ENCODE measurements around the gene TCF7. TPM values are rescaled to one million over a fixed set of nuclear protein-coding genes. Genes with fewer than 3 reads are reported as not detected.

TCF7 gene
- total RNA-seq, 1 donor from 2014 or later: 0.27 TPM

DNA sequence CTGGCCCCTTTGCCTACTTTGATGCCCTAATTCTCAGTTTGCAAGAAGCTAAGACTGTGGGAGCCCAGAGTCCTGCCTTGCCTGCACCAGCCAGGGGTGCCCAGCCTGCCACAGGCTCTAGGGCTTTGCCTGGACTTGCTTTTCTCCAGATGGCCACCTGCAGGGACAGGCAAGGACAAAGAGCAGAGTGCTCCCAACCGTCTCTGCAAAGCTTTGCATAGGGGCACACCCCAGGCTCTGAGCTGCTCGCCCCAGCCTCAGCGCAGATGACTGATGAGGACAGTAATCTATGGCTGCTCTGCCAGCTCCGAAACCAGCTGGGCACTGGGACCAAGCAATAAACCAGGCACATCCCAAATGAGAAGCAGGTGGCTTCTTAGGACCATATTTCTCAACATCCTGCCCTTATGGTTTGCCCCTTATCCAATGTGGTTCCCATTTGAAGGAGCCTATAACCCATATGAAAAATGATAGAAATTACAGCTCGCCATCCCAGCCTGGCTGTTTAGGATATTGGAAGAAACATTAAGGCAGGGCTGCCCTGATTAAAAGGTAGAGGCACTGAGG lies 25.4 kb upstream of the TCF7 start:
- no peak for DNase-seq (ENCODE audit: low read depth)

GRCh38 chr5:134090522-134090921 lies 24.0 kb upstream of the TCF7 start:
- no peak for DNase-seq (ENCODE audit: low read depth)

DNA sequence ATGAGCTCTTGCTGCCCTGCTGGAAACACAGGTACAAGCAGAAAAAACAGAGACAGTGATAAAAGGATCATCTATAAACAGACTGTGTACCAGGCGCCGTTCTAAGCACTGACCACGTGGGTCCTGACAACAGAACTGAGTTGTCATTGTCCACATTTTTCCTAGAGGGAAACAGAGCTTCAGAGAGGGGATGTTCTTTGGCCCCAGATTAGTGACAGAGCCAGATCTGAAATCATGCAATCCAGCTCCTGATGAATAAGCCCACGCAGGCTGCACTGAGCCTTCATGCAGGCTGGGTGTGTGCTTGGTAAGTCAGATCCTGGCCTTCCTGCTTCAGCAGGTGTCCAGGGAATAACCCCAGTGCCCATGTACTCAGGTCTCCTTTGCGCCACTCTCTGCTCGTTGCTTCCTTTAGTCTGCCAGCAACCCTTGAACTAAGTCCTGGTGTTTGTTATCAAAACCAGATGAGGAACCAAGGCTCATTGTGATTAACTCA lies 22.8 kb upstream of the TCF7 start:
- DNase-seq (ENCODE audit: low read depth): no peak

- DNase-seq (ENCODE audit: low read depth): peak; percentile 45
Measured at GRCh38 chr5:134092875-134093274, 21.6 kb upstream of the TCF7 start.

- DNase-seq (ENCODE audit: low read depth): no peak
Measured at GRCh38 chr5:134093351-134093750, 21.1 kb upstream of the TCF7 start.

DNA sequence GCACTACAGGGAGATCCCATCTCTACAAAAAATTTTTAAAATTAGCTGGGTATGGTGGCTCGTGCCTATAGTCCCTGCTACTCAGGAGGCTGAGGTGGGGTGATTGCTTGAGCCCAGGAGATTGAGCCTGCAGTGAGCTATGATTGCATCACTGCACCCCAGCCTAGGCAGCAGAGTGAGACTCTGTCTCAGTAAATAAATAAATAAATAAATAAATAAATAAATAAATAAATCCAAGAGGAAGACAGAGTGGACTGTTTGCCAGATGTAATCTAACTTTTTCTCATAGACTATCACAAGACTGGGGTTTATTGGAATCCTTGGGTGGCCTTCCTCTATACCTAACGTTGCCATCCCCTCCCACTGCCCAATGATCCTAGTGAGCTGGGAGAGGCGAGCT lies 19.2 kb upstream of the TCF7 start:
- DNase-seq (ENCODE audit: low read depth): no peak

GRCh38 chr5:134095887-134096589 lies 18.4 kb upstream of the TCF7 start:
- no peak for DNase-seq (ENCODE audit: low read depth)

DNA sequence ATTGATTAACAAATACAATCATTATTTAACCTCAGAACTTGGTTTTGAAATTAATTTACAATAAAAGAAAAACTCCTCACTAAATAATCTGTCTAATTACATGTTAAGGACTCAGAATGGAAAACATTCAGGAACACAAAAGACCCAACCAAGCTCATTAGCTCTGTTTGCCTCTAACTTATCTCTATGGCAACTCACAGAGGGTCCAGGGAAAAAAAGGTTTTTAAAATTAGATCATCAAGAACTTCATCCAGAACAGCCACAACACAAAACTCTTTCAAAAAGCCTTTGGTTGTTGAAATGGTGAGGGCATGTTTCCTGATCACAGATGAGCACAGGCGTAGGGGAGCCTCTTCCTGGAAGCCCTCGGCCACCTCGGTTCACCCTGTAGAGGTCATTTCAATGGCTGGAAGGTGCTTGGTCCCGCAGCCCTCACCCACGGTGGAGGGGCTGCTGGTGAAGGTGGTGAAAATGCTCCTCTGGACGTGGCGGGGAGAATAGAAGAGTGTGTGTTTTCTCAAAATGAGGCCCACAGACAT lies 17.2 kb upstream of the TCF7 start:
- no peak for DNase-seq (ENCODE audit: low read depth)

GRCh38 chr5:134098690-134099089 lies 15.8 kb upstream of the TCF7 start:
- no peak for DNase-seq (ENCODE audit: low read depth)

DNA sequence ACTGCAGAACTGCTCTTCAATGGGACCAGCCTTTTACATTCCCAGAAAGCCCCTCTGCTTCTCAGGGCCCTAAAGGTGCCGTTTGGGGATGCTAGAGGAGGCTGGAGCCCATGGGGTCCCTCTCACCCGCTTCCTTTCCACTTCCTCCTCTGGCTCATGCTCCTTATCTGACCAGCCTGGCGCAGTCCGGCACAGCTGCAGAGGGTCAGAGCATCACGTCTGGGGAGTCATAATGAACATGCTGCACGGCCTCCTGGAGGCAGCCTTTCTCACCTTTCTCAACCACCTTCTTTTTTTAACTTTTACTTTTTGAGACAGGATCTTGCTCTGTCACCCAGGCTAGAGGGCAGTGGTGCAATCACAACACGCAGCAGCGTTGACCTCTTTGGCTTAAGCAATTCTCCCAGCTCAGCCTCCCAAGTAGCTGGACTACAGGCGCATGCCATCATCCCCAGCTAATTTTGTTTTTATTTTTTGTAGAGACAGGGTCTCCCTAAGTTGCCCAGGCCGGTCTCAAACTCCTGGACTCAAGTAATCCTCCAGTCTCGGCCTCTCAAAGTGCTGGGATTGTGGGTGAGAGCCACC lies 15.1 kb upstream of the TCF7 start:
- no peak for DNase-seq (ENCODE audit: low read depth)

DNA sequence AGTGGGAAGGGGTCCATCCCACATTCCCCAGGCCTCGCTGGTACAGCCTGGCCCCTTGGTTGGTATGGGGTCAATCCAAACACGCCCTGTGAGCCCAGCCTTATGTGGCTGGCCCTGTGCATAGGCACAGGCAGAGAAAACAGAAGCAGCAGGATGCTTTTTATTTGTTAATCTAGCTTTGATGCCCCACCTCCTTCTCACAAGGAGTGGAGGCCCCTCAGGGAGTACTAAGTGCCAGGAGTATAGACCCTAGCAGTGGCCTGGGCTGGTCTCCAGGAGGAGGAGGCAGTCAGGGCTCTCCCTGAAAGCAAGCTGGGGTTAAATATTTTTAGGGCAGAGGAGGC lies 14.6 kb upstream of the TCF7 start:
- no peak for DNase-seq (ENCODE audit: low read depth)

- no peak for DNase-seq (ENCODE audit: low read depth)
Measured at GRCh38 chr5:134100283-134101091, 14.0 kb upstream of the TCF7 start.

DNA sequence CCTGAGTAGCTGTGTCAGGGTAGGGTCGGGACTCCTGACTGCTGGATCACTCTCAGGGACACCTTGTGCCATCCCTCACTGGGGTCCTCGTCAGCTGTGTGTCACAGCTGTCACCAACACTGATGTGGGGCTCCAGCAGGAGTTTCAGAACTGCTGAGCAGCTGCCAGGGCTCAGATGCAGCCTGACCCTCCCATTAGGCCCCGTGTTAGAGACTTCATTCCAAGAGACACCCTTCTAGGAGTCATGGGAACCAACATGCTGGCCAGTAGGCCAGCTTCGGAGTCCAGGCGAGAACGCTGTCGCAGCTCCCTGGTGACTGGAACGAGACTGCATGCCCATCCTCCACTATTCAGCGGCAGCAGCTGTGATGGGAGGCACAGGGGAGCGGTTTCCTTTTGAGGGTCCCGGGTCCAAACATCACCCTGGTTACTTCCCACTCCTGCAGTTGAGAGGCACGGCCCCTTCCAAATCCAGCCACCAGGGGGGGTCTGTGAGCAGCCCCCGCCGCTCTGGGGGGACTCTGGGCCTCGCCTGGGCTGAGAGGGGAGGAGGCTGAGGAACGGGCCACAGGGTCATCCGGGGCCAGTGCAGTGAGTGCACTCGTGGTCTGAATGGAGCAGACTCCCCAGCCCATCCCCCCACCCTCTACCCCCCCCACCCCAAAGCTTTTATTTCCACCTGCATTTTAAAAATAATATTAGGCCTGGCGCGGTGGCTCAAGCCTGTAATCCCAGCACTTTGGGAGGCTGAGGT lies 12.6 kb upstream of the TCF7 start:
- DNase-seq (ENCODE audit: low read depth): peak; percentile 51

GRCh38 chr5:134103397-134103796 lies 11.1 kb upstream of the TCF7 start:
- DNase-seq (ENCODE audit: low read depth): no peak

DNA sequence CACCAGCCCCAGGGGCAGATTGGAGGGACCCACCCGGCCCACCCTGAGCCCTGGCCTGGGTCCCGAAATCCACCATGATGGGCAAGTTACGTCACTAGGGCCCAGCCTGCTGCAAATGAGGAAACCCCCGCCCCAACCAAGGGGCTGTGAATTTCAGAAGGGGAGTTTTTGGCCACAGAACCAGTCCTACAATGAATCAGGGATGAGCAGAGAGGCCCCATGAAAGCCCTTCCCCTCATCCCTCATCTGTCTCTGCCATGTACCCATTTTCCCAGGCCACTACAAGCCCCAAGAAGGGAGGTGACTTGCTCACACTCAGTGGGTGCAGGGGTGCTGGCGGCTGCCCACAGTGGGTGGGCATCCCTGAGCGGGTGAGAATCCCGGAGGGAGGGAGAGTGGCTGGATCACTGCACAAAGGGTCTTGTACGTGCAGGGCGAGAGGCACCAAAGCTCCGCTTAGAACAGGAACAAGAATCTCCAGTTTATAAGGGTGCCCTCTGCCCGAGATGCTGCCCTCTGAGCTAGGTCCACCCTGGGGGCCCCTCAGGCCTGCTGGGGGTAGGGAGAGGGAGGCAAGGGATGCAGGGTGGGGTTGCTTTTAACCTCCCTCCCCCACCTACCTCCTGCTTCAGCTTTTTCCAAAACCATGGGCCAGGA lies 10.4 kb upstream of the TCF7 start:
- DNase-seq (ENCODE audit: low read depth): no peak

DNA sequence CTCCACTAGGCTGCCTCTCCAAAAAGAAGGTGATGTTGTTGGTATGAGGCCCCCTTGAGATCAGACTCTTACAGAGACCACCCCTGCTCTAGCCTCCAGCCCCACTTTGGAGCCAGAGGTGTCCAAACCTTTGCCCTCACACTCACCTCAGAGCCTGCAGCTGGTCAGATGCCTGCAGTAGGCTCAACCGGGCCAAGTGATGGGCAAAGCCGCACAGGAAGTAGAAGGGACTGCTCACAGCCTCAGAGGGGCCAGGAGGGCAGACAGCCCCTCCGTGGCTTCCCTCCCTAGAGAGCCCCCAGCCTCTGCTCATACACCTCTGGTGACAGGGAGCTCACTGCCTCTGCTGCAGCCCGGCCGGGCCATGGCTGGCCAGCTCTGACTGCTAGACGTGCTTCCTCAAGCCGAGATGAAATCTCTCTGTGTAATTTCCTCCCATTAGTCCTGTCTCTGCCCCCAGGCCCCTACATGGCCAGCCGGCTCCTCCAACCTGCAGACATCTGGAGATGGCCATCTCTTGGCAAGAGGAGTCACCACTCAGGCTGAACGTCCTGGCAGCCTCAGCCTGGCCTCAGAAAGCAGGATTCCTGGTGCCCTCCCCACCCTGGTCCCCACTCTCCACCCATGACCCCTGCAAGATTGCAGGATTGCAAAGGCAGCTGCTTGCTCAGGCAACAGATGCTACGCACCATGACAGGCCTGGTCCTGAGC lies 7.3 kb upstream of the TCF7 start:
- no peak for DNase-seq (ENCODE audit: low read depth)

GRCh38 chr5:134107779-134108178 lies 6.7 kb upstream of the TCF7 start:
- no peak for DNase-seq (ENCODE audit: low read depth)

DNA sequence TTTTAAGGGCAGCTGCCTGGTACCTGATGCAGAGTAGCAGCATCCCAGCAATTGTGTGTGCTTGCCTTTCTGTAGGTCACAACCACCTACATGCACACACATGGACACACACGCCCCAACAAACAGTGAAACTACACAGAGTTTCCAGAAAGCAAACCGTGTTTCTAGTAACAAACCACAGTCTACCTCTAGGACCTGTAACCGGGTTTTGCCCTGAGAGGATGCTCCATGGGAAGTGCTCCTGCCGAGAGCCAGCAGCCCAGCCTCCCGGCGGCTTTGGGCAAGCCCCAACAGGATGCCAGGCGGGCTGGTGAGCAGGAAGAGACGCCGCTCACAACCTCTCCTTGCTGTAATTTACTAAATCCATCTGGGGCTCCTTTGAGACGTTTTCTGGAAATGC lies 4.1 kb upstream of the TCF7 start:
- DNase-seq (ENCODE audit: low read depth): no peak

DNA sequence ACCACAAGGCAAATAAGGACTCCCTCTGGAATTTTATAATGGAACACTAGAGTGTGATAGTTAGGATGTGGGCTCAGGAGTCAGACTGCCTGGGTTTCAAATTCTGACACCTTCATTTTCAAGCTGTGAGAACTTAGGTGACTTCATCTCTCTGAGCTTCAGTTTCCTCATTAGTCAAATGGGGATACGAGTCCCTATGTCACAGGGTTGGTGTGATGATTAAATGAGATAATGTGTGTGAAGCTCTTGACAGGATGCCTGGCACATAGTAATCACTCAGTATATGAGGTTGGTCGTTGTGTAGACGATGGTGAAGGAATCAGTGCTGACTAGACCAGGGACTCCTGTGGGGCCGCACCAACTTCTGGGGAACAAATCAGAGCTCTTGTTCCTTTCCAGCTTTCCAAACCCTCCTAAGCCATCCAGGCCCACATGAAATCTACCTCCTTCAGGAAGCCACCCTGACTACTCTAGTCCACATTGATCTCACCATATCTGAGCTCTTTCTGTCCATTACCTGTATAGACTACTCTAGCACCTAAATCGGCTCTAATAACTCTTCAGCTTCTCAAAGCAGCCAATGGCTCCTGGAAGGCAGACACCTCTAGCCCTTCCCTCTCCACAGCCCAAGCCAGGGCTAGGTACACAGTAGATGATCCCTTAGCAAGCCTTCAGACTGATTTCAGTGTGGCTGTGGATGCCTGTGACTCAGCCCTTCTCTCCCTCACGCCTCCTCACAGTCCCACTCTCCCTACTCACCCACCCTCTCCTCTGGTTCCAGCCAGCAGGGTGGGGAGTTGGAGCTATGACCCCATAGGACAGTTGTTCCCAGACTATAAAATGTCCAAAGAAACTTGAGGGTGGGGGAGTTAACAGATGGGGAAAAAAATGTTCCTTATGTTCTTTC lies 2.5 kb upstream of the TCF7 start:
- DNase-seq (ENCODE audit: low read depth): peak; percentile 53
